Esophagus muscularis mucosa (tissue), 4 donors: ENCODE results near the gene ADGRG1.

ENCODE experiments used
- EP300 ChIP-seq: sonication (generic); formaldehyde crosslinking; IDR thresholded peaks from one replicate; pipeline ENCODE4 v1.6.1; 2017; ENCODE audit warnings: antibody characterized with exemption
- POLR2A ChIP-seq: fragments of 450-650 bp; IDR thresholded peaks from one replicate; pipeline ENCODE4 v1.6.1; 2017; ENCODE audit warnings: antibody characterized with exemption, moderate library complexity, mild to moderate bottlenecking, low read depth
- POLR2AphosphoS5 ChIP-seq, 2 donors: sonication (generic); formaldehyde crosslinking; IDR thresholded peaks; one replicate each; pipeline ENCODE4 v1.6.1; 2017; ENCODE audit warnings: antibody characterized with exemption in 2 of 2
- TF ChIP-seq, protein P1 (sequence below), 3 experiments: fragments of 200-600 bp in 2 of 3; fragments of 450-650 bp in 1 of 3; sonication (generic) in 2 of 3; IDR thresholded peaks; one replicate each; pipeline ENCODE4 v1.5.1; 2017 to 2019; ENCODE audit warnings: antibody characterized with exemption in 3 of 3, mild to moderate bottlenecking in 2 of 3, moderate library complexity in 1 of 3

GRCh38 chr16:57714047-57714446 lies 85.6 kb downstream of the ADGRG1 start:
- TF ChIP-seq, protein P1, sequence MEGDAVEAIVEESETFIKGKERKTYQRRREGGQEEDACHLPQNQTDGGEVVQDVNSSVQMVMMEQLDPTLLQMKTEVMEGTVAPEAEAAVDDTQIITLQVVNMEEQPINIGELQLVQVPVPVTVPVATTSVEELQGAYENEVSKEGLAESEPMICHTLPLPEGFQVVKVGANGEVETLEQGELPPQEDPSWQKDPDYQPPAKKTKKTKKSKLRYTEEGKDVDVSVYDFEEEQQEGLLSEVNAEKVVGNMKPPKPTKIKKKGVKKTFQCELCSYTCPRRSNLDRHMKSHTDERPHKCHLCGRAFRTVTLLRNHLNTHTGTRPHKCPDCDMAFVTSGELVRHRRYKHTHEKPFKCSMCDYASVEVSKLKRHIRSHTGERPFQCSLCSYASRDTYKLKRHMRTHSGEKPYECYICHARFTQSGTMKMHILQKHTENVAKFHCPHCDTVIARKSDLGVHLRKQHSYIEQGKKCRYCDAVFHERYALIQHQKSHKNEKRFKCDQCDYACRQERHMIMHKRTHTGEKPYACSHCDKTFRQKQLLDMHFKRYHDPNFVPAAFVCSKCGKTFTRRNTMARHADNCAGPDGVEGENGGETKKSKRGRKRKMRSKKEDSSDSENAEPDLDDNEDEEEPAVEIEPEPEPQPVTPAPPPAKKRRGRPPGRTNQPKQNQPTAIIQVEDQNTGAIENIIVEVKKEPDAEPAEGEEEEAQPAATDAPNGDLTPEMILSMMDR (IDR thresholded peaks at IDR 0.05): no peak
- TF ChIP-seq POLR2AphosphoS5 (IDR thresholded peaks at IDR 0.05): no peak
- TF ChIP-seq POLR2A: no peak
- no peak for TF ChIP-seq EP300
